22Rv1 (cell line): Measurements from ENCODE around the gene STH.

Source experiments
- ZFX ChIP-seq: fragments of 450-650 bp; IDR thresholded peaks from 2 replicates; pipeline ENCODE4 v1.6.1; 2017; ENCODE audit warnings: antibody characterized with exemption, borderline replicate concordance
- TF ChIP-seq, protein P1 (sequence below): fragments of 450-650 bp; IDR thresholded peaks from 2 replicates; pipeline ENCODE4 v1.5.1; 2017; ENCODE audit warnings: mild to moderate bottlenecking

DNA sequence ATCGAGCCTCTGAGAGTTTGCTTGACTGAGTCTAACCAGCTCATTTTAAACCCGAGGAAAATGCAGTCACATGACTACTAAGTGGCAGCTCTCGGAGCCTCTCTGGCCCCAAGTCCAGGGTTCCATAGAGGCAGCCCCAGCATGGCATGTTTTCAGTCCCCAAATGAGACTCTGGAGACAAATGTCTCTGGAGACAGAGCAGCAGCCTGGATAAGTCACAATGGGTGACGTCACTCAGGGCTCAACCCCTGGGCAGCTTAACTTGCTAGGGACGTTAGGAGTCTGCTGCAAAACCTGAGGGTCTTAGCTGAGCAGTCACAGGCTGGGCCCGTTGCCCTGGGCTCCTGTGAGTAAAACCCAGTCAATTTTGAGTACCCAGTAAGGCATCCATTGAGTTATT, 6.9 kb upstream of the STH start:
- TF ChIP-seq, protein P1, sequence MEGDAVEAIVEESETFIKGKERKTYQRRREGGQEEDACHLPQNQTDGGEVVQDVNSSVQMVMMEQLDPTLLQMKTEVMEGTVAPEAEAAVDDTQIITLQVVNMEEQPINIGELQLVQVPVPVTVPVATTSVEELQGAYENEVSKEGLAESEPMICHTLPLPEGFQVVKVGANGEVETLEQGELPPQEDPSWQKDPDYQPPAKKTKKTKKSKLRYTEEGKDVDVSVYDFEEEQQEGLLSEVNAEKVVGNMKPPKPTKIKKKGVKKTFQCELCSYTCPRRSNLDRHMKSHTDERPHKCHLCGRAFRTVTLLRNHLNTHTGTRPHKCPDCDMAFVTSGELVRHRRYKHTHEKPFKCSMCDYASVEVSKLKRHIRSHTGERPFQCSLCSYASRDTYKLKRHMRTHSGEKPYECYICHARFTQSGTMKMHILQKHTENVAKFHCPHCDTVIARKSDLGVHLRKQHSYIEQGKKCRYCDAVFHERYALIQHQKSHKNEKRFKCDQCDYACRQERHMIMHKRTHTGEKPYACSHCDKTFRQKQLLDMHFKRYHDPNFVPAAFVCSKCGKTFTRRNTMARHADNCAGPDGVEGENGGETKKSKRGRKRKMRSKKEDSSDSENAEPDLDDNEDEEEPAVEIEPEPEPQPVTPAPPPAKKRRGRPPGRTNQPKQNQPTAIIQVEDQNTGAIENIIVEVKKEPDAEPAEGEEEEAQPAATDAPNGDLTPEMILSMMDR = no peak
- TF ChIP-seq ZFX = no peak
